GM18520 (cell line): ENCODE data around the gene SOST.
"Not testable (repeated sequence)": the region's sequence is repeated elsewhere in the genome, so short reads cannot be mapped to it uniquely, and the experiment has no call there.

Experiments used
- ATAC-seq: cut with Tn5 transposase; IDR thresholded peaks from one replicate; pipeline ENCODE4 v1.9.1; 2021; ENCODE audit not compliant: unreplicated experiment

SOST gene

GRCh38 chr17:43758497-43759174 is at the start of gene SOST:
Gene SOST, minus strand, starts transcription at chr17:43758791. Its CDS starts 50 bp downstream, at chr17:43758741.
- no peak for ATAC-seq

GRCh38 chr17:43808076-43808475 is 49.5 kb upstream of the SOST start:
- no peak for ATAC-seq

- ATAC-seq = no peak
These were observed 46.5 kb upstream of the SOST start for GRCh38 chr17:43805117-43805516.

GRCh38 chr17:43803758-43804157 is 45.2 kb upstream of the SOST start:
- ATAC-seq = no peak

- no peak for ATAC-seq
These were observed 43.3 kb upstream of the SOST start for GRCh38 chr17:43801844-43802243.

GRCh38 chr17:43800736-43801135 is 42.1 kb upstream of the SOST start:
- ATAC-seq = no peak

- no peak for ATAC-seq
These were observed 40.5 kb upstream of the SOST start for GRCh38 chr17:43799047-43799446.

- ATAC-seq = not testable (repeated sequence)
These were observed 39.4 kb upstream of the SOST start for GRCh38 chr17:43798024-43798423.

GRCh38 chr17:43792668-43793067 is 34.1 kb upstream of the SOST start:
- ATAC-seq = not testable (repeated sequence)

- ATAC-seq = no peak
These were observed 33.0 kb upstream of the SOST start for GRCh38 chr17:43791589-43791988.

- no peak for ATAC-seq
These were observed 31.8 kb upstream of the SOST start for GRCh38 chr17:43790311-43790940.

GRCh38 chr17:43789482-43789881 is 30.9 kb upstream of the SOST start:
- ATAC-seq = no peak

- no peak for ATAC-seq
These were observed 29.9 kb upstream of the SOST start for GRCh38 chr17:43788540-43788939.

GRCh38 chr17:43787728-43788127 is 29.1 kb upstream of the SOST start:
- ATAC-seq = no peak

- no peak for ATAC-seq
These were observed 26.1 kb upstream of the SOST start for GRCh38 chr17:43784628-43785101.

- ATAC-seq = no peak
These were observed 25.5 kb upstream of the SOST start for GRCh38 chr17:43784068-43784467.

GRCh38 chr17:43782913-43783680 is 24.5 kb upstream of the SOST start:
- ATAC-seq = no peak

- ATAC-seq = no peak
These were observed 21.5 kb upstream of the SOST start, which contains the start of gene CFAP97D1 for GRCh38 chr17:43780135-43780534. Gene CFAP97D1, plus strand, starts transcription at chr17:43780435. Its CDS starts 28 bp downstream, at chr17:43780463.

- no peak for ATAC-seq
These were observed 20.8 kb upstream of the SOST start for GRCh38 chr17:43779145-43780125.

GRCh38 chr17:43778337-43779144 is 19.9 kb upstream of the SOST start, which contains the start of gene DUSP3:
Gene DUSP3, minus strand, starts transcription at chr17:43778977. Its CDS starts 53 bp downstream, at chr17:43778924.
- ATAC-seq = peak; percentile 73
